GM19397 (cell line): ENCODE measurements around the gene MAST4.
"Not testable (repeated sequence)": the region's sequence is repeated elsewhere in the genome, so short reads cannot be mapped to it uniquely, and the experiment has no call there.

Experiments used
- ATAC-seq: cut with Tn5 transposase; IDR thresholded peaks from one replicate; pipeline ENCODE4 v1.9.1; 2021; ENCODE audit warnings: mild to moderate bottlenecking, moderate library complexity; ENCODE audit not compliant: unreplicated experiment

MAST4 gene

DNA sequence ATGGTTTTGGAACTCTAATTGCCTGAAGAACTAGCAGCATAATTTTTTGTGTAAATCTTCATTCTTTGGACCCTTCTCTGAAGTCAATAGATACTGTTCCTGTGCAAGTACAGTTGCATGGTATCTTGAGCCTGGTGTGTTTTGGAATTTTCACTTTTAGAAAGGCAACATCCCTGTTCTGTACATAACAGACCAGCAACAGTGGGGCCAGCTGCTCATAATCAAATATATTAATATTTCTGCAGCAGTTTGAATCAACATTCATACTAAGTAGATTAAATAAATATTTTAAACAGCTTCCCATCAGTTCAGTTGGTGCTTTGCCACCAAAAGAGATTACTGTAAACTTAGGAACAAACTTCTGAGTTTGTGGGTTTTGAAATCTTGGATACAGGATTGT, 502.5 kb downstream of the MAST4 start:
- no peak for ATAC-seq

DNA sequence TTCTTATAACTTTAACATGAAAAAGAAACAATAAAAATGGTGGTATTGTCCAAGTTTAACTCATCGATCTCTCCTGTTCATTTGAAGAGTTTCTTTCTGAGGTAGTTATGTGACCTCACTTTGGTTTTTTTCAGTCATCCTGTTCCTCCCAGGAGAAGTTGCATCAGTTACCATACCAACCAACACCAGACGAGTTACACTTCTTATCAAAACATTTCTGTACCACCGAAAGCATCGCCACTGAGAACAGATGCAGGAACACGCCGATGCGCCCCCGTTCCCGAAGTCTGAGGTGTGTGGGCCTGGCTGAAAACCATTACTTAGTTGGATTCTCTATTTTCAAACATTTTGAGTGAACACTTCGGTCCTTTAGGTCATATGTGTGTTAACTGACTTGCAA, 504.1 kb downstream of the MAST4 start:
- no peak for ATAC-seq

GRCh38 chr5:67102708-67103107, 506.5 kb downstream of the MAST4 start:
- no peak for ATAC-seq

GRCh38 chr5:67104859-67105258, 508.7 kb downstream of the MAST4 start:
- no peak for ATAC-seq

DNA sequence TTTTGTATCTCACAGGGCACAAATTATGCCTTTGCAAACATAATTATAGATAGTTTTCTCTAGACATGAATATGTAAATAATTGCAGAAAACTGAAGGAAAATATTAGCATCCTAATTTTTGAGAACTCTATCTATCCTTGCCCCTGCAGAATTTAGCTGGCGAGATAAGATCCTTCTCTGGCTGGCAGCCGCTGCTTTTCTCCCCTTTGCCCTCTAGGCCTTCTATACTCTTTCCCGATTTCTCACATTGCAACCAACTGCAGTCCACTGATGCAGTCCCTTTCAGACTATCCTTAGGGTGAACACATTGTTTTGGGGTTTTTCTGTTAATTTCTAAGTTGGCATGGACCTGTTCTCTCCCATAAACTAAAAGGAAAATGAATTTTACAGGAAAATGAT, 509.1 kb downstream of the MAST4 start:
- no peak for ATAC-seq

- ATAC-seq = no peak
Observed at GRCh38 chr5:67106626-67107342, 510.6 kb downstream of the MAST4 start.

DNA sequence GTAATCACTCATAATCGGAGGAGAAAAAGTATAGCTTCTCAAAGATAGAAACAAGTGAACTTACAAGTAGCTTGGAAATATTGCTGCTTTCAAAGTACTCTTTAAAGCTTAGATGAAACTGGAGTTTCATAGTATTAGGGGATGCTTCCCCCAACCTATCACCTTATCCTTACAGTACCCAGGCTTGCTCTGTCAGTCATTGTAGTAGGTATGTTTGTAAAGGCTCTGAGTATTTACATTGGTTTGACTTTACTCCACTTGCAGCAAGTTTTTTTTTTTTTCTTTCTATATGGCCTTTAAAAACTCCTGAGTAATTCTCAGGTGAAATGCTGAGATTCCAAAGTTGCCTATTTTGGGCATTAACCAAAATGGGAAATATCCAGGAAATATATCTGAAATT, 515.6 kb downstream of the MAST4 start:
- no peak for ATAC-seq

DNA sequence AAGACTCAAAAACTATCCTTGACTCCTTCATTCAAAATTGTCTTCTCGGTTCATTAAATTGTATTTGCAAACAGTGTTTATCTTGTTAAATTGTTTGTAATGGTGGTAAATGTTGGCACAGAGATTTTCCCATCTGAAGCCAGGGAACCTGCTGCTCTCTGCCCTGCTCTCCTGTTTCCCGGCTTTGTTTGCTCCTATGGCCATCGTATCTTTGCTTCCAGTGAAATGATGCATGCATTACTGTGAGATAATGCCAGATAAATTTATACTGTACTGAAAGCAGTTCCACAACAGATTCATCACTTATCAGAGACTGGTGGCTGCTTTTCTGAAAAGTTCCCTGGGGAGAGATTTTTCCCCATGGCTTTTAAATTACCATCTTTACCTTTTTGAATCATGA, 519.1 kb downstream of the MAST4 start:
- ATAC-seq = no peak

DNA sequence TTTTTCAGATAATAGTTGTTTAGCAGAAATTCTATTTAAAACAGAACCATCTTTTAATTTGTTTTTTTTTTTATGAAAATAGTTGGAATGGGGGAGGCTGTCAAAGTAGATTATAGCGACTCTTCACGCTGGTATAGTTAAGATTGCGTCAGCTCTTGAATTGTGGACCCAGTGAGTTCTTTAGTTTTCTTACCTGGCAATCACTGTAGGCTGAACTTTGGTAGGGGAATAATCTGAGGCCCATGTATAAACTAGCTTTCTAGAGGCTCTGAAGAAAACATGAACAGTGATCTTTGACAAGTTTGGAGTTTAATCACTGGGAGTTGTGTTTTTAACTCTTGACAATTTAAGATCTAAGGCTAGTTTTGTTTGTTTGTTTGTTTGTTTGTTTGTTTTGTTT, 519.6 kb downstream of the MAST4 start:
- ATAC-seq = no peak

- ATAC-seq = no peak
Observed at GRCh38 chr5:67118050-67118620, 521.9 kb downstream of the MAST4 start.

- no peak for ATAC-seq
Observed at GRCh38 chr5:67119010-67119409, 522.8 kb downstream of the MAST4 start.

GRCh38 chr5:67120032-67120431, 523.8 kb downstream of the MAST4 start:
- no peak for ATAC-seq

DNA sequence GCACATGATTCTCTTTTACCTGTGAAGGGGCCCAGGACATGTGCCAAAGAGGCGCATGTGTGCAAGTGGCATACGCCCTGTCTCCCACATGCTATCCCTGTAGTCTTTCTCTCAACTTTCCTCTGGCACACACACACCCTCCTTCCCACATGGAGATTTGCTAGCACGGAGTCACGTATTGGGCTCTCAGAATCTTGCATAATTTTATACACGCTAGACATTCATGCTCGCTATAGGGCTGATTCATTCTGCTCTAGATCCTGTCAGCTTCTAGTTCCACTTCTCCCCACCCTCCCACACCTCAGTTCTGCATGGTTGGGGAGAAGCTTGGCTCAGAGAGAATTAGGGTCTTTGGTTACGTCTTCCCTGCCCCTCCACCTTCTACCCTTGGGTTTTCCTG, 527.6 kb downstream of the MAST4 start:
- no peak for ATAC-seq

- no peak for ATAC-seq
Observed at GRCh38 chr5:67124556-67124955, 528.4 kb downstream of the MAST4 start.

GRCh38 chr5:67127347-67127895, 531.2 kb downstream of the MAST4 start:
- ATAC-seq = not testable (repeated sequence)

- ATAC-seq = no peak
Observed at GRCh38 chr5:67129768-67130167, 533.6 kb downstream of the MAST4 start.

- no peak for ATAC-seq
Observed at GRCh38 chr5:67133217-67133616, 537.0 kb downstream of the MAST4 start.

DNA sequence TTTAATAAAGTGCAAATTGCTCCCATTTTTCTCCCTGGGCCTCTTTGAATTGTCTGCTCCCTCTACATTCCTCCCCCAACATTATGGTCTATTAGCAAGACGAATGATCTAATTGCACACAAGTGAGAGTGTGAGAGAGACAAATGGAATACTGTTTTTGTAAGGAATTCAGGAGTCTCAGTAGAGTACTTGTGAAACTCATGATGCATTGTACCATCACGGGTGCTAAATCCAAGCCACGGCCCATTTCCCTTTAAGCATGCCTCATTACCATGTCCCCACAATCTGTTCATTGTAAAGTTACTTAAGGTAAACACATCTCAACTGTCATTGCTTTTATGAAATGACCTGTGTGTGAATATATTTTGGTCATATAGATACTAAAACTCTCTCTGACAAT, 537.6 kb downstream of the MAST4 start:
- no peak for ATAC-seq

- ATAC-seq = no peak
Observed at GRCh38 chr5:67135381-67135984, 539.3 kb downstream of the MAST4 start.

- no peak for ATAC-seq
Observed at GRCh38 chr5:67139030-67139429, 542.8 kb downstream of the MAST4 start.

- no peak for ATAC-seq
Observed at GRCh38 chr5:67140413-67140812, 544.2 kb downstream of the MAST4 start.

GRCh38 chr5:67141644-67142043, 545.5 kb downstream of the MAST4 start:
- no peak for ATAC-seq
